HL-60/S4 treated with phorbol 12-myristate 13-acetate at 8.2 ng/mL for 4 days and 3 days (cell line): ENCODE measurements around the gene BRMS1.
"Not testable (repeated sequence)": the region's sequence is repeated elsewhere in the genome, so short reads cannot be mapped to it uniquely, and the experiment has no call there.

Experiments used
- in situ Hi-C: fragments of 300-500 bp; cut with MboI; formaldehyde crosslinking; loops from 2 replicates; pipeline ENCODE4 v1.15.0; 2022; ENCODE audit warnings: low sequenced_read_pairs

Gene BRMS1

GRCh38 chr11:66326261-66327111 lies 18.4 kb downstream of the BRMS1 start:
- in situ Hi-C loops, result no loop called here

GRCh38 chr11:66325263-66325671 lies 19.6 kb downstream of the BRMS1 start:
- in situ Hi-C loops, result no loop called here

GRCh38 chr11:66324664-66325063 lies 20.2 kb downstream of the BRMS1 start:
- in situ Hi-C loops, result no loop called here

GRCh38 chr11:66323684-66324083 lies 21.2 kb downstream of the BRMS1 start:
- in situ Hi-C loops, result no loop called here

GRCh38 chr11:66322732-66323427 lies 22.0 kb downstream of the BRMS1 start:
- in situ Hi-C loops, result no loop called here

- in situ Hi-C loops, result no loop called here
Measured at GRCh38 chr11:66321606-66322005, 23.3 kb downstream of the BRMS1 start.

GRCh38 chr11:66320748-66321147 lies 24.2 kb downstream of the BRMS1 start:
- in situ Hi-C loops, result not testable (repeated sequence)

GRCh38 chr11:66320289-66320688 lies 24.6 kb downstream of the BRMS1 start:
- in situ Hi-C loops, result not testable (repeated sequence)

GRCh38 chr11:66318600-66318970 lies 26.3 kb downstream of the BRMS1 start:
- in situ Hi-C loops, result no loop called here

GRCh38 chr11:66317723-66318599 lies 26.9 kb downstream of the BRMS1 start:
- in situ Hi-C loops, result no loop called here

- in situ Hi-C loops, result no loop called here
Measured at GRCh38 chr11:66317322-66317722, 27.6 kb downstream of the BRMS1 start.

GRCh38 chr11:66316849-66317251 lies 28.1 kb downstream of the BRMS1 start, which contains the start of gene CD248:
TSS of gene CD248 (minus strand) at chr11:66317044. CDS start at chr11:66317027, 17 bp downstream.
- in situ Hi-C loops, result no loop called here

GRCh38 chr11:66315921-66316811 lies 28.7 kb downstream of the BRMS1 start:
- in situ Hi-C loops, result no loop called here

- in situ Hi-C loops, result no loop called here
Measured at GRCh38 chr11:66315498-66315885, 29.4 kb downstream of the BRMS1 start.

GRCh38 chr11:66314561-66315497 lies 30.1 kb downstream of the BRMS1 start:
- in situ Hi-C loops, result no loop called here

- in situ Hi-C loops, result no loop called here
Measured at GRCh38 chr11:66314186-66314501, 30.8 kb downstream of the BRMS1 start.

- in situ Hi-C loops, result no loop called here
Measured at GRCh38 chr11:66313321-66314185, 31.4 kb downstream of the BRMS1 start.

- in situ Hi-C loops, result no loop called here
Measured at GRCh38 chr11:66312549-66313320, 32.2 kb downstream of the BRMS1 start.
